SK-N-SH treated with all-trans-retinoic acid at 6 μM for 48 hours (cell line): ENCODE data around the gene COG1.

Experiments
- ATAC-seq: fragments of 200-7000 bp; cut with Tn5 transposase; 3 replicates; pipeline ENCODE4 v1.9.1; 2020; ENCODE audit warnings: mild to moderate bottlenecking, moderate library complexity
- ARNTL ChIP-seq: fragments of 450-650 bp; formaldehyde crosslinking; IDR thresholded peaks from 2 replicates; pipeline ENCODE4 v1.5.0; 2020; ENCODE audit warnings: low read depth, mild to moderate bottlenecking, moderate library complexity, borderline replicate concordance
- BACH2 ChIP-seq: fragments of 250-450 bp; sonication (Bioruptor Pico); IDR thresholded peaks from 2 replicates; pipeline ENCODE4 v1.9.0; 2021; ENCODE audit warnings: mild to moderate bottlenecking, borderline replicate concordance
- CSDC2 ChIP-seq: fragments of 250-450 bp; sonication (Bioruptor Pico); IDR thresholded peaks from 2 replicates; pipeline ENCODE4 v1.5.0; 2020; ENCODE audit warnings: mild to moderate bottlenecking, moderate library complexity
- ESRRG ChIP-seq: fragments of 250-450 bp; sonication (Bioruptor Pico); IDR thresholded peaks from 2 replicates; pipeline ENCODE4 v1.6.1; 2021; ENCODE audit warnings: mild to moderate bottlenecking
- GLIS3 ChIP-seq: fragments of 250-450 bp; sonication (Bioruptor Pico); IDR thresholded peaks from 2 replicates; pipeline ENCODE4 v1.5.0; 2020; ENCODE audit warnings: mild to moderate bottlenecking, moderate library complexity
- ISL1 ChIP-seq: fragments of 250-450 bp; sonication (Bioruptor Pico); IDR thresholded peaks from 2 replicates; pipeline ENCODE4 v2.1.2; 2022; ENCODE audit warnings: mild to moderate bottlenecking, moderate library complexity
- OSR1 ChIP-seq: fragments of 250-450 bp; sonication (Bioruptor Pico); IDR thresholded peaks from 2 replicates; pipeline ENCODE4 v1.8.0; 2022; ENCODE audit warnings: moderate library complexity, mild to moderate bottlenecking, inconsistent platforms
- PATZ1 ChIP-seq: fragments of 250-450 bp; sonication (Bioruptor Pico); IDR thresholded peaks from 2 replicates; pipeline ENCODE4 v1.8.0; 2020; ENCODE audit warnings: mild to moderate bottlenecking, moderate library complexity, borderline replicate concordance
- POU6F1 ChIP-seq: fragments of 250-450 bp; sonication (Bioruptor Pico); IDR thresholded peaks from 2 replicates; pipeline ENCODE4 v1.8.0; 2021; ENCODE audit warnings: low read depth, mild to moderate bottlenecking, moderate library complexity, borderline replicate concordance
- PPARA ChIP-seq: fragments of 250-450 bp; sonication (Bioruptor Pico); IDR thresholded peaks from 2 replicates; pipeline ENCODE4 v1.5.0; 2020; ENCODE audit warnings: mild to moderate bottlenecking, borderline replicate concordance
- RARB ChIP-seq: fragments of 250-450 bp; sonication (Bioruptor Pico); IDR thresholded peaks from 2 replicates; pipeline ENCODE4 v1.8.0; 2021; ENCODE audit warnings: mild to moderate bottlenecking, moderate library complexity
- TCF4 ChIP-seq: fragments of 250-450 bp; sonication (Bioruptor Pico); IDR thresholded peaks from 2 replicates; pipeline ENCODE4 v1.8.0; 2021; ENCODE audit warnings: mild to moderate bottlenecking, moderate library complexity, borderline replicate concordance
- TOX ChIP-seq: fragments of 250-450 bp; sonication (Bioruptor Pico); IDR thresholded peaks from 2 replicates; pipeline ENCODE4 v1.8.0; 2021; ENCODE audit warnings: mild to moderate bottlenecking, moderate library complexity, borderline replicate concordance
- TSHZ2 ChIP-seq: fragments of 250-450 bp; sonication (Bioruptor Pico); IDR thresholded peaks from 2 replicates; pipeline ENCODE4 v1.5.0; 2020; ENCODE audit warnings: mild to moderate bottlenecking, moderate library complexity
- ZC3H10 ChIP-seq: fragments of 250-450 bp; sonication (Bioruptor Pico); IDR thresholded peaks from 2 replicates; pipeline ENCODE4 v1.5.1; 2021; ENCODE audit warnings: mild to moderate bottlenecking, moderate library complexity
- ZFP30 ChIP-seq: fragments of 450-650 bp; formaldehyde crosslinking; IDR thresholded peaks from 2 replicates; pipeline ENCODE4 v1.5.0; 2022; ENCODE audit warnings: mild to moderate bottlenecking, moderate library complexity
- ZNF565 ChIP-seq: fragments of 450-650 bp; formaldehyde crosslinking; conservative IDR thresholded peaks from 2 replicates; pipeline ENCODE4 v1.5.0; 2020; ENCODE audit warnings: low read depth, mild to moderate bottlenecking, moderate library complexity
- ZNF70 ChIP-seq: fragments of 450-650 bp; formaldehyde crosslinking; IDR thresholded peaks from 2 replicates; pipeline ENCODE4 v1.5.0; 2020; ENCODE audit warnings: mild to moderate bottlenecking, moderate library complexity
- ZNF8 ChIP-seq: fragments of 450-650 bp; formaldehyde crosslinking; IDR thresholded peaks from 2 replicates; pipeline ENCODE4 v1.5.0; 2020; ENCODE audit warnings: mild to moderate bottlenecking, moderate library complexity
- TF ChIP-seq, protein P1 (sequence below): fragments of 250-450 bp; sonication (Bioruptor Pico); IDR thresholded peaks from 2 replicates; pipeline ENCODE4 v1.5.1; 2020; ENCODE audit warnings: low read depth, mild to moderate bottlenecking, moderate library complexity
- TF ChIP-seq, protein P2 (sequence below): fragments of 250-450 bp; sonication (Bioruptor Pico); IDR thresholded peaks from 2 replicates; pipeline ENCODE4 v1.5.1; 2021; ENCODE audit warnings: mild to moderate bottlenecking, moderate library complexity

The COG1 gene

DNA sequence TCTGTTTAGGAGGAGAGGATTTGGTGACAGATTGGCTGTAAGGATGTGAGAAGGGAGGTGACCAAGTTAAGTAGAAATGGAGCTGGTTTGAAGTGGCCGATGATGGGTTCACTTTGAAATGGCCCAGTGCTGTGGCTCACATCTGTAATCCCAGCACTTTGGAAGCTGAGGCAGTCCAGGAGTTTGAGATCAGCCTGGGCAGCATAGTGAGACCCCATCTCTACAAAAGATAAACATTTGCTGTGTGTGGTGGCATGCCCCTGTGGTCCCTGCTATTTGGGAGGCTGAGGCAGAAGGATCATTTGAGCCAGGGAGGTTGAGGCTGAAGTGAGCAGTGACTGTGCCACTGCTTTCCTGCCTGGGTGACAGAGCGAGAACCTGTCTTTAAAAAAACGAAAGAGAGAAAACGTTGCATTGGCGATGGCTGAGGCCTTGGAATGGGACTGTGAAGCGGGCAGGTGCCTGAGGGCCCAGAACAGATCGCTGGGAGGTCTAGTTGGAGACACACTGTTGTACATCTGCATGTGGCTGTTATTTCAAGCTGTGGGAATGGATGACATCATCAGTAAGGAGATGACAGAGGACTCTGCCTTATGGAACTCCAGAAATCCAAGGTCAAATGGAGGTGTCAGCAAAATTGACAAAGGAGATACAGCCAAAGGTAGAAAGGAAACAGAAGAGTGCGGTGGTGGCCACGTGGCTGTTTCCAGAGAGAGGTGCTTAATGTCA is 5.5 kb downstream of the COG1 start:
- ATAC-seq: no peak
- TF ChIP-seq BACH2 (CRISPR knock-in tag) (no peak), ZC3H10 (CRISPR knock-in tag) (no peak), ZNF8 (CRISPR knock-in tag) (no peak), CSDC2 (CRISPR knock-in tag) (no peak), TOX (CRISPR knock-in tag) (no peak), ZNF70 (CRISPR knock-in tag) (no peak), ARNTL (CRISPR knock-in tag) (no peak), RARB (CRISPR knock-in tag) (no peak), ESRRG (CRISPR knock-in tag) (no peak), OSR1 (no peak), PATZ1 (CRISPR knock-in tag) (no peak), PPARA (CRISPR knock-in tag) (no peak), TSHZ2 (CRISPR knock-in tag) (no peak)
- TF ChIP-seq, protein P1, sequence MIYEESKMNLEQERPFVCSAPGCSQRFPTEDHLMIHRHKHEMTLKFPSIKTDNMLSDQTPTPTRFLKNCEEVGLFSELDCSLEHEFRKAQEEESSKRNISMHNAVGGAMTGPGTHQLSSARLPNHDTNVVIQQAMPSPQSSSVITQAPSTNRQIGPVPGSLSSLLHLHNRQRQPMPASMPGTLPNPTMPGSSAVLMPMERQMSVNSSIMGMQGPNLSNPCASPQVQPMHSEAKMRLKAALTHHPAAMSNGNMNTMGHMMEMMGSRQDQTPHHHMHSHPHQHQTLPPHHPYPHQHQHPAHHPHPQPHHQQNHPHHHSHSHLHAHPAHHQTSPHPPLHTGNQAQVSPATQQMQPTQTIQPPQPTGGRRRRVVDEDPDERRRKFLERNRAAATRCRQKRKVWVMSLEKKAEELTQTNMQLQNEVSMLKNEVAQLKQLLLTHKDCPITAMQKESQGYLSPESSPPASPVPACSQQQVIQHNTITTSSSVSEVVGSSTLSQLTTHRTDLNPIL: no peak

GRCh38 chr17:73198930-73199260 is 6.0 kb downstream of the COG1 start:
- TF ChIP-seq ZNF565 (CRISPR knock-in tag): no peak
- TF ChIP-seq ZFP30: no peak
- TF ChIP-seq POU6F1 (CRISPR knock-in tag): no peak
- TF ChIP-seq, protein P2, sequence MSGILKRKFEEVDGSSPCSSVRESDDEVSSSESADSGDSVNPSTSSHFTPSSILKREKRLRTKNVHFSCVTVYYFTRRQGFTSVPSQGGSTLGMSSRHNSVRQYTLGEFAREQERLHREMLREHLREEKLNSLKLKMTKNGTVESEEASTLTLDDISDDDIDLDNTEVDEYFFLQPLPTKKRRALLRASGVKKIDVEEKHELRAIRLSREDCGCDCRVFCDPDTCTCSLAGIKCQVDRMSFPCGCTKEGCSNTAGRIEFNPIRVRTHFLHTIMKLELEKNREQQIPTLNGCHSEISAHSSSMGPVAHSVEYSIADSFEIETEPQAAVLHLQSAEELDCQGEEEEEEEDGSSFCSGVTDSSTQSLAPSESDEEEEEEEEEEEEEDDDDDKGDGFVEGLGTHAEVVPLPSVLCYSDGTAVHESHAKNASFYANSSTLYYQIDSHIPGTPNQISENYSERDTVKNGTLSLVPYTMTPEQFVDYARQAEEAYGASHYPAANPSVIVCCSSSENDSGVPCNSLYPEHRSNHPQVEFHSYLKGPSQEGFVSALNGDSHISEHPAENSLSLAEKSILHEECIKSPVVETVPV (CRISPR knock-in tag): no peak
- TF ChIP-seq ISL1: no peak
- TF ChIP-seq GLIS3 (CRISPR knock-in tag): no peak
- no peak for TF ChIP-seq ESRRG (CRISPR knock-in tag)
- TF ChIP-seq TCF4 (CRISPR knock-in tag): no peak
- TF ChIP-seq, protein P1: no peak
- no peak for TF ChIP-seq BACH2 (CRISPR knock-in tag)
- TF ChIP-seq CSDC2 (CRISPR knock-in tag): no peak
- no peak for TF ChIP-seq ZNF8 (CRISPR knock-in tag)
- no peak for TF ChIP-seq ZC3H10 (CRISPR knock-in tag)
- no peak for TF ChIP-seq ARNTL (CRISPR knock-in tag)
- no peak for TF ChIP-seq RARB (CRISPR knock-in tag)
- ATAC-seq: no peak
